HL-60 (cell line): Measurements from ENCODE around the gene CEP162.

ENCODE experiments used
- GABPA ChIP-seq: IDR thresholded peaks from 2 replicates; pipeline ENCODE4 v1.6.1; 2012; ENCODE audit warnings: low read depth
- POLR2AphosphoS5 ChIP-seq: IDR thresholded peaks from 2 replicates; pipeline ENCODE4 v1.6.1; 2012; ENCODE audit warnings: low read depth
- REST ChIP-seq: IDR thresholded peaks from 2 replicates; pipeline ENCODE4 v1.6.1; 2012; ENCODE audit warnings: low read depth; ENCODE audit not compliant: insufficient replicate concordance
- SPI1 ChIP-seq: IDR thresholded peaks from 2 replicates; pipeline ENCODE4 v1.6.1; 2012; ENCODE audit warnings: low read depth, mild to moderate bottlenecking, borderline replicate concordance
- TF ChIP-seq, protein P1 (sequence below): IDR thresholded peaks from one replicate; pipeline ENCODE4 v1.5.1; 2011; ENCODE audit warnings: low read length, control low read depth, inconsistent platforms; ENCODE audit not compliant: insufficient read depth

GRCh38 chr6:84136364-84137050 is 90.9 kb downstream of the CEP162 start:
- TF ChIP-seq, protein P1, sequence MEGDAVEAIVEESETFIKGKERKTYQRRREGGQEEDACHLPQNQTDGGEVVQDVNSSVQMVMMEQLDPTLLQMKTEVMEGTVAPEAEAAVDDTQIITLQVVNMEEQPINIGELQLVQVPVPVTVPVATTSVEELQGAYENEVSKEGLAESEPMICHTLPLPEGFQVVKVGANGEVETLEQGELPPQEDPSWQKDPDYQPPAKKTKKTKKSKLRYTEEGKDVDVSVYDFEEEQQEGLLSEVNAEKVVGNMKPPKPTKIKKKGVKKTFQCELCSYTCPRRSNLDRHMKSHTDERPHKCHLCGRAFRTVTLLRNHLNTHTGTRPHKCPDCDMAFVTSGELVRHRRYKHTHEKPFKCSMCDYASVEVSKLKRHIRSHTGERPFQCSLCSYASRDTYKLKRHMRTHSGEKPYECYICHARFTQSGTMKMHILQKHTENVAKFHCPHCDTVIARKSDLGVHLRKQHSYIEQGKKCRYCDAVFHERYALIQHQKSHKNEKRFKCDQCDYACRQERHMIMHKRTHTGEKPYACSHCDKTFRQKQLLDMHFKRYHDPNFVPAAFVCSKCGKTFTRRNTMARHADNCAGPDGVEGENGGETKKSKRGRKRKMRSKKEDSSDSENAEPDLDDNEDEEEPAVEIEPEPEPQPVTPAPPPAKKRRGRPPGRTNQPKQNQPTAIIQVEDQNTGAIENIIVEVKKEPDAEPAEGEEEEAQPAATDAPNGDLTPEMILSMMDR: no peak
- TF ChIP-seq GABPA: no peak
- TF ChIP-seq POLR2AphosphoS5: no peak
- TF ChIP-seq REST: no peak
- TF ChIP-seq SPI1: no peak
